ENCODE measurements around the gene TMEM258.

Gene TMEM258

DNA sequence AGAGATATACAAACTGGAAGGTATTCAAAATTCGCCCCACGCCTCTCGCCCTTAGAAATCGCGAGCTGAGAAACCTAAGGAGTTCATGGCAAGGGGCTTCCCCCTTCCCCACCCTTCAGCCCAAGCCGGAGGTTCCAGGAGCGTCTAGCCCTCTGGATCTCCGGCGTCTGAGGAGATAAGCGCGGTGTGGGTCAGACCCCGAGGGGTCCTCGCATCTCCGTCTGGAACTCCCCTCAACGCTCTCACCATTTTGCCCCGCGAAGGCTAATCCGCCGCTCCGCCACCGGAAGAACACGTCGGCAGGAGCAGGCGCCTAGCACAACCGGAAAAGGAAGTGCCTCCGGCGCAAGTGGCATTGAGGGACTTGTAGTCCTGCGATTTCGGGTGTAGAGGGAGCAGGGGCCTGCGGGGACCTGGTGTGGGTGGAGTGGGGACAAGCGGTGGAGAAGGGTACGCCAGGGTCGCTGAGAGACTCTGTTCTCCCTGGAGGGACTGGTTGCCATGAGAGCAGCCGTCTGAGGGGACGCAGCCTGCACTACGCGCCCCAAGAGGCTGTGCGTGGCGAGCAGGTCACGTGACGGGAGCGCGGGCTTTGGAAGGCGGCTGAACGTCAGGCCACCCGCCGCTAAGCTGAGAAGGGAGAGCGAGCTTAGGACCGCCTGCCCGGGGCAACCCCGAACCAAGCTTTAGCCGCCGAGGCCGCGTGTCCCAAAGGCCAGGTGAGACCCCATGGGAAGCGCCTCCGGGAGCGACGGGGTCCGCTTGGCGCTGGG lies at the start of gene TMEM258, which contains the start of gene FEN1:
Gene TMEM258 (minus strand): TSS at position 290 of the 773 bp plus-strand sequence. CDS start 41 bp downstream, at position 249.
Gene FEN1 (plus strand): TSS at position 602 of the 773 bp plus-strand sequence. CDS start 2,451 bp downstream, outside the sequence.
- DNase-seq, result peak; percentile 83 to 84

DNA sequence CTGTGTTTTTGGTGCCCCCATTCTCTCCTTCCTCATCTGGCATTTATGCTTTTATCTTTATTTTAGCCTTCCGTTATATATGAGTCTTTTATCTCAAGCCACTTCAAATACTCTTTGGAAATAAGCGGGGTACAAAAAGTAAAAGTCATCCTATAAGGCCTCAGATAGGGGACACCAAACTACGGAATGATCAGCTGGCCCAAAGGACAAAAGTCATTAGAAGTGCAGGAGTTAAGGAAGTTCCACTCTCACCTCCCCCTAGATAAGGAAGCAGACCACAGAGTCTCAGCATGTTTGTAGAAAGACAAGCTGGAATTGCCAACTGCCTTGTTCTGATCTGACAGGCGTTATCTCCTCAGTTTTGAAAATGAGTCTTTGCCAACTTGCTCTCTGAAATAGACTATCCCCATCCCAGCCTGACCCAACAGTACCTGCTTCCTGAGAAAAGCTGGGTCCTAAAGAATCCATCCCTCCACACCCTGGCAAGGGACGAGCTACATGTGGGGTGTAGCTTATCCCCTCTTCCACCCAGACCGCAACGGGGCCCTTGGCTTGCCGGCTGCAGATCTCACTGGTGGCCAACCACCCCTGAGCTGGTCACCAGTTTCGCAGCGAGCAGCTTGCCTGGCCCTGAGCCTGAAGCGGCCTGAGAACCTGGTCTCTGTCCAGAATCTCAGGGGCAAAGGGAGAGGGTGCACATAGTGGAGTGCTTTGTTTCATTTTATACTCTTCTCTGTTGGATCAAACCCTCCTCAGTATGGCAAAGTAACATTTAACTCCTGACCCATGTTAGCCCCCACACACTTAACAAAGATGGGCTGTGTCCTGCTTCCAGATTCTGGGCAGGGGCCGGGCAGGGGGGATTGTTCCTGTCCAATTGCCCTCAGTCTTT lies 49.5 kb upstream of the TMEM258 start:
- no peak for DNase-seq

DNA sequence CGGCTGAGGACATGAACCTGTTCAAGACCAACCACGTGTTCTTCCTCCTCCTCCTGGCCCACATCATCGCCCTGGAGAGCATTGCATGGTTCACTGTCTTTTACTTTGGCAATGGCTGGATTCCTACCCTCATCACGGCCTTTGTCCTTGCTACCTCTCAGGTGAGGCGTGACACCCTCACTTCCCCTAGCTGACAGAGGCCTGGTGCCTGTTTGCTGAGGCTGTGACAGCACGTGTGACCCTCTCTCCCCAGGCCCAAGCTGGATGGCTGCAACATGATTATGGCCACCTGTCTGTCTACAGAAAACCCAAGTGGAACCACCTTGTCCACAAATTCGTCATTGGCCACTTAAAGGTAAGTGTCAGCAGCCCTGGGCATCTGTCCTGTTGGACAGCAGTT lies 48.0 kb upstream of the TMEM258 start:
- DNase-seq, result no peak

DNA sequence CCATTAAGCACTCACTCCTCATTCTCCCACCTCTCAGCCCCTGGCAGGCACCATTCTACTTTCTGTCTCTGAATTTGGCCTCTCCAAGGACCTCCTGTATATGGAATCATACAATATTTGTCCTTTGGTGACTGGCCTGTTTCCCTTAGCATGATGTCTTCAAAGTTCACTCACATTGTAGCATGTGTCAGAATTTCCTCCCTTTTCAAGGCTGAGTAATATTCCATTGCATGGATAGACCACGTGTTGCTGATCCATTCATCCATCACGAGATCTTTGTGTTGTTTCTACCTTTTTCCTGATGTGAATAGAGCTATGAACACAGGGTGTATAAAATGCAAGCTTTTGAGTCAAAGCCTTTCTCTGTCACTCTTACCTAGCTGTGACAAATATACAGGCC lies 47.3 kb upstream of the TMEM258 start:
- no peak for DNase-seq

DNA sequence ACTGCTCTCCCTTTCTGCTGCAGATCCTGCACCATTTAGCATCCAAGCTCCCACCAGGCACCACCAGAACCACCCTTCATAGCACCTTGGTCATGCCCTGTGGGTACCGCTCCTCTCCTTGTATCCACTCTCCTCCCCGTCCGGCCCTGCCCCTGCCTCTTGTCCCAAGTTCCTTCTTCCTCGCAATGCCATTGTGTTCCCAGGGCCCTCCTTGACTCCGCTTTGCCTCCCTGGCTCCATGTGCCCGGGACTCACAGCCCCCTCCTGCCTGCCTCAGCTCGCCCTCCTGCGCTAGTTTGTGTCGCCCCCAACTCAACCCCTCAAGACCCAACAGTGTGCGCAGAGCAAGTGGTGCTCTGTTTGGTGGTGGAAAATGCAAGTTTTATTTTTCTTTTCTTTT lies 46.5 kb upstream of the TMEM258 start:
- no peak for DNase-seq

DNA sequence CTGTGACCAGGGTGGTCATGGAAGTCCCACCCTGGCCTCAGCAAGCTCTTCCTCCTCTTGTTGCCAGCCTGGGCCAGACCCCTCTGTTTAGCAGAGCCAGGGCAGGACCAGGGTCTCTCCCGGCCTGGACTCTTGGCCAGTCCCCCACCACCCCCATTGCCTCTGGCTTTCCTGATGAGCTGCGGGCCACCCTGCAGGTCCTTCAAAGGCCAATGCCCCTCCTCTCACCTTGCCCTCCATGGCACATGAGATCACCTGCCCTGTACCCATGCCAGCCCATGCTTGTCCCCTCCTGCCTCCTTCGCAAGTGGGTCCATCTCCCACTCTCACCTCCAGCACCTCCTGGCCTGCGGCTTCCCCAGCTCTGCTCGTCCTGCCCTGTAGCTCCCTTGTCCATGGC lies 46.1 kb upstream of the TMEM258 start:
- no peak for DNase-seq

DNA sequence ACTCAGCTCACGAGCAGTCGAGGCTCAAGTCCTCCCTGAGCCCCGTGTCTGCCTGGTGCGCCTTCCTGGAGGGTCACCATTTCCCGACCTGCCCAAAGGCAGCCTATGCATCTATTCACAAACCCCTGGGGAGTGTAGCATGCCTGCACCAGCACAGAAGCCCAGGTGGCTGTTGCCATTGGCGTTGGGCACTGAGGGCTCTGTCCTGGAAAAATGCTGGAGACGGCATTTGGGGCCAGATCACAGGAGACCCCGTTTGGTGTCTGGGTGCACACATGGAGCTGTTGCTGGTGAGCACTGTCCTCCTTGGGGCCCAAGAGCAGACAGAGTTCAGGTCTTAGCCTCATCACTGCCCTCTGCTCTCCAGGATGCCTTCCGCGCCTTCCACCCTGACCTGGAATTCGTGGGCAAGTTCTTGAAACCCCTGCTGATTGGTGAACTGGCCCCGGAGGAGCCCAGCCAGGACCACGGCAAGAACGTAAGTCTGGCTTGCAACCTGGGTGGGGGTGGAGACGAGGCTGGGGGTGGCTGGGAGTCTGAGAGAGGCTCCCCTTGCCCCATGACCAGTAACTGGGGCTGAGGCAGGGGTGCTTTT lies 45.1 kb upstream of the TMEM258 start:
- no peak for DNase-seq

DNA sequence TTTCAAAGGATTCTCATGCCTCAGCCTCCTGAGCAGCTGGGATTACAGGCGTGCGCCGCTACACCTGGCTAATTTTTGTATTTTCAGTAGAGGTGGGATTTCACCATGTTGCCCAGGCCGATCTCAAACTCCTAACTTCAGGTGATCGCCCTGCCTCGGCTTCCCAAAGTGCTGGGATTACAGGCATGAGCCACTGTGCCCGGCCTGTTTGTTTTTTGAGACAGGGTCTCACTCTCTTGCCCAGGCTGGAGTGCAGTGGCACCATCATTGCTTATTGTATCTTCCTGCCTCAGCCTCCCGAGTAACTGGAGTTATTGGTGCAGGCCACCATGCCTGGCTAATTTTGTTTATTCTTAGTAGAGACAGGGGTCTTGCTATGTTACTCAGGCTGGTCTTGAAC lies 43.8 kb upstream of the TMEM258 start:
- no peak for DNase-seq

DNA sequence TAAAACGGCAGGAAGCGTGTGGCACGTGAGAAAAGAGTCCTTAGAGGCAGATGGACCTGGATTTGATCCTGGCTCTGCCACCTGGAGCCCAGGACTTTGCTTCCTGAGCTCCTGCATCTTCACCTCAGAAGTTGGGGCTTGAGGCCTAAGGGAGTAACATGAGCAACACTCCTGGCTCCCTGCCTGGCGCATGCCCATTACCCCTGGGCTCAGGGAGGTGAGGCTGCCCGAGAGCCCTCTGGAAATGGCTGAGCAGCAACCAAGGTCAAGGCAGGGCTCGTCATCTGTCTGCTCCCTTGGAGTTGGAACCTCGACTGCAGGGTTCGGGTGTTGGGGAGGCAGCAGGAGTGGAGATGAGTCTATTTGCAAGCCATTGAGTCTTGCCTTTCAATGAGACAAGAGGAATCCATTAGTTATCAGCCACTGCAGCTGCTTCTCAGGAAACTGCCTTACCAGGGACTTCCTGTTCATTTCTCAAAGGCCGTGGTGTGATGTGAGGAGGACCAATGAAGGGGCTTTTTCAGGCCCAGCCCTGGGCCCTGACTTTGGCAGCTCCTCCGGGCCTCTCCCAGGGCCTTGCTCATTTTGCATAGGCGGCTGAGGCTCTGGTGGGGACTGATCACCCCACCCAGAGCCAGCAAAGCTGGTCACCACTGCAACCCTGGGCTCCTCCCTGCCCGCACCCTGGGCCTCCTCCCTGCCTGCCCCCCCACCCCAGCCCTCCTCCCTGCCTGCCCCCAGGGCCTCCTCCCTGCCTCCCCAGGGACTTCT lies 42.1 kb upstream of the TMEM258 start:
- DNase-seq, result peak; percentile 81 to 90

DNA sequence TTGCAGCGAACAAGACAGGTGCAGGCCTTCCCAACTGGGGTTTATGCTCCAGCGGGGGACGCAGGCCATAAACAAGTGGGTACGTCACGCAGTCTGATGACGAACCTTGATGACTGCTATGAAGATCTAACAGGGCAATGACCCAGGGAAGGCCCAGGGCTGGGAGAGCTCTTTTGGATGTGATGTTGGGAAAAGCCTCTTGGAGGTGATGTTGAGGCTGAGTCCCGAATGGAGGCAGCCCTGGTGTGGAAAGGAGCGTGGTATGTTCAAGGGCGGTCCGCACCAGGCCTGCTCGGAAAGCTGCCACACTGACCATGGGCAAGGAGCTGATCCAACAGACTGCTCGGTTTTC lies 41.5 kb upstream of the TMEM258 start:
- DNase-seq, result no peak

DNA sequence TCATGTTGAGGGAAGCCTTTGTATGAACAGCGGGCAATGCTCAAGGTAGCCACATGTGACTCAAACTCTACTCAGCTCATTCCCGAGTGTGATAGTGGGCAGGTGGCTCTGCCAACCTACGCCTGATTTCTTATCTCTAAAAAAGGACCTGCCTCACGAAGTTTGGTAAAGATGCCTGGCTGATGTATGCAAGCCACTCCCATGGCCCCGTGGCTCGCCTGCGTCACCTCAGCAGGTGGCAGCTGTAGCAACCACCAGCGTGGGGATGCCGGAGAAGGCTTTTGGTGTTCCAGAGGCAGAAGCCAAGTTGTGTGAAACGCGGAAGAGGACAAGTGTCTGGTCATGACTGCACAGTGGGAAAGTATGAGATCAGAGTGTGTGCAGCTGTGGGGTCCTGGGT lies 41.1 kb upstream of the TMEM258 start:
- no peak for DNase-seq

DNA sequence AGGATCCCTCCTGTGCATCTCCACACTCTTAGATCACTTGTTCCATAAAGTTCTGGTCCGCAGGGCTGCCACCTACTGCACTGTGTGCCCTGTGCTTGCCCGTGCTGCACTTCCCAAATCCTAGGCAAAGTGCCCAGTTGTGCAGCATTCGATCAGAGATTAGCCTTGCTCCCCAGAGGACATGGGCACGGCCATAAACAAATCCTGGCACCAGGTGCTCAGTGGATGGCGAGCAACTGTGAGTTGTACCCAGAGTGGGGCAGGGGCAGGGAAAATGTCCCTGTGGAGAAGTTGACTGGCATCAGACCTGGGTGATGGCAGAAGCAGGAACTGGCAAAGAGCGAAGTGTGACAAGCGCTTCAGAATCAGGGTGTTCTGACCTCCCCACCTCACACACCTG lies 40.4 kb upstream of the TMEM258 start:
- DNase-seq, result no peak

DNA sequence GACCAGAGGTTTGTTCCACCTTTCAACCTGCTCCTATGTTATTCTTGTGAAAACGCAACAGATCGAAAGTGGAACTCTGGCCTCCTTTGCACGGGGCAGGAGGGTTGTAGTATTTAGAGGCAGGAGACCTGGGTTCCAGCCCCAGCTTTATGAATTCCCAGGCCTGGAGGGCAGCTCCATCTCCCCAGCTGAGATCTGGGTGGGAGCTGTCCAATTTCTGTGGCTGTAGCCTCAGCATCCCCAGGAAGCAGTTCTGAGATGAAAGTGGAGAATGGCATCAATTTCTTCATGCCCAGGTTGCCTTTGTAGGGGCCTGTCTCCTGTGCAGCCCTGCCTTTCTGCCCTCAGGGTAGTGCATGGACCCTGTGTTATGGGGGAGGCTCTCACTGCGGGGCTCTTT lies 39.8 kb upstream of the TMEM258 start:
- DNase-seq, result no peak

DNA sequence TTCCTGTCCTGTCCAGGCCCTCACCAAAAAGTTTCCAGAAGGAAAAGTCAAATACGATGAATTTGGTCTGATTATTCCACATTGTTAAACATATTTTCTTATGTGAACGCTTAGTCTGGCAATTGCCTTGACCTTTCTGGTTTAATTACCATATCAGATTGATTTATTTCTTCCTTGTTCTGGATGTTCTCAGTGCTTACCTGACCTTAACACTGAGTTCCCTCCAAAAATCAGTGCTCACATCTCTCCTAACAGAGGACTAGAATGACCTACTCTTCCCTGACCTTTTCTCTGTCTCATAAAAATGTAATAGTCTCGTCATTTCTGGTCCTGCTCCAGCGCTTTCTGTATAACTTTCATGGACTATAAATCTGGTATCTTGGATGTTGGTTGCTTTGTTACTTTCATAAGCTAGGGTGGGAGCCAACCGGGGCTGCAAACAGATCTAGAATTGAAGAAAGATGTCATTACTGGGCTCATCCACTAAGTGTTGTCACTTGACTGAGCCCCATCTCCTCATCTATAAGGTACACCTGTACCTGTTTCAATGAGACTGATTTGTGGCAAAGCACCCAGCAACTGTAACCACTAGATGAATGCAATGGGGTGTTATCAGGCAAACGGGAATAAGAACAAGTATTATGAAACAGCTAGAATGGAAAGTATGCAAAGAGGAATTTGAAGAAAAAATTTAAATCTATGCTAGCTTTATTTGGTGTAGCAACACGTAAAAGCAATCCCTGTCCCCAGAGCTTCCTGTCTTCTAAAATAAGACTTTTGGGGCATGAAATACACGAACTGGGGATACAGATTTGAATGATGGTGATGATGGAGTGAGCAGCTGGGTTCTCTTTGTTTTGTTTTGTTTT lies 38.1 kb upstream of the TMEM258 start:
- DNase-seq, result peak in 1 of 2 donors; percentile 3

DNA sequence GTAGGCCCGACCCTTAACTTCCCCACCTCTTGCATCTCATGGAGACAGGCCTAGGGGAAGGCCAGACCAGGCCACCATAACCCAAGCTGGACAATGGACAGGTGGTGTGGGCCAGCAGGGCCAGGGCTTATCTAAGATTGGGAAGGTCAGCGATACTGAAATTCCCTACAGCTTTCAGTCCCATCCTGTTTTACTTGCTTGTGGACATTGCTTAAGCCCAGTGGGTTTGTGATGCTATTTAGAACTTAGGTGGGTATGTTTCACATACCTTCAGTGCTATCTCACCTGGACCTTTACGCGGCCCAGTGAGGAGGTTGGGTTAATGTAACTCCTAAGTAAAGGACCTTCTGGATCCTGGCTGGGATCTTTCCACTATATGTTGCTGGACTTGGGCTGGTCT lies 37.4 kb upstream of the TMEM258 start:
- no peak for DNase-seq

DNA sequence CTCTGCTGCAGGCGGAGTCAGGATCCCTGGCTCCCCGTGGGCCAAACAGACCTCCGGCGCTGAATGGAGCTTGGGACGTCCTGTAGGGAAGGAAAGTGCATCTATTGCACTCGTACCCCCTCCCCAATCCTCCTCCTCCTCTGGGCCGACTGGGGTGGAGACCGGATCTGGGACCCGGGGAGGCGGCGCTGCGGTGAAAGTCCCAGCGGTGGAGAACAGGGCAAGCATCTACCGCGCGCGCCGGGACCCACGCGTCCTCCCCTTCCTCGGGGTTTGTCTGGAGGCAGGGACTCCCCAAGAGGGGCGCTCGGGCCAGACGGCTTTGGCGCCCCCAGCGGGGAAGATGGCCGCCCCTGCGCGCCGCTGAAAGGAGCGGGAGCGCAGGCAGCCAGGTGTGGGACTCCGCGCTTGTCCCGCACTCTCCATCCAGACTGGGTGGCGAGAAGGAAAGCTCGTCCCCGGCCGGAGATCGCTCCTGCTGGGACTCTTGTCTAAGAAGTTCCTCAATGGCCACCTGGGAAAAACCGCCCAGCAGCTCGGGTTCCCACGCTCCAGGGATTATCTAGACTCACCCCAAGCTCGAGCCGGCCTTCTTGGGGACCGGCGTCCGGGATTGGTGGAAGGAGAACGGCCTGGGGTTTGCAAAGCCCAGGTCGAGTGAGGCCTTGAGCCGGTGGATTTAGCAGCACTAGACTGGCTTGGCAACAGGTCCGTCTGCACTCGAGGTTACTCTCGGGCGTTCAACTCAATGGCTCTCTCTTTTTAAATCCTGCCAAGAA lies 36.4 kb upstream of the TMEM258 start:
- DNase-seq, result peak; percentile 12 to 36

DNA sequence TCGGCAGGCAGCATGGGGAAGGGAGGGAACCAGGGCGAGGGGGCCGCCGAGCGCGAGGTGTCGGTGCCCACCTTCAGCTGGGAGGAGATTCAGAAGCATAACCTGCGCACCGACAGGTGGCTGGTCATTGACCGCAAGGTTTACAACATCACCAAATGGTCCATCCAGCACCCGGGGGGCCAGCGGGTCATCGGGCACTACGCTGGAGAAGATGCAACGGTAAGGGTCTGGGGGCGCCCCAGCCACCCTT lies 35.9 kb upstream of the TMEM258 start:
- DNase-seq, result no peak

DNA sequence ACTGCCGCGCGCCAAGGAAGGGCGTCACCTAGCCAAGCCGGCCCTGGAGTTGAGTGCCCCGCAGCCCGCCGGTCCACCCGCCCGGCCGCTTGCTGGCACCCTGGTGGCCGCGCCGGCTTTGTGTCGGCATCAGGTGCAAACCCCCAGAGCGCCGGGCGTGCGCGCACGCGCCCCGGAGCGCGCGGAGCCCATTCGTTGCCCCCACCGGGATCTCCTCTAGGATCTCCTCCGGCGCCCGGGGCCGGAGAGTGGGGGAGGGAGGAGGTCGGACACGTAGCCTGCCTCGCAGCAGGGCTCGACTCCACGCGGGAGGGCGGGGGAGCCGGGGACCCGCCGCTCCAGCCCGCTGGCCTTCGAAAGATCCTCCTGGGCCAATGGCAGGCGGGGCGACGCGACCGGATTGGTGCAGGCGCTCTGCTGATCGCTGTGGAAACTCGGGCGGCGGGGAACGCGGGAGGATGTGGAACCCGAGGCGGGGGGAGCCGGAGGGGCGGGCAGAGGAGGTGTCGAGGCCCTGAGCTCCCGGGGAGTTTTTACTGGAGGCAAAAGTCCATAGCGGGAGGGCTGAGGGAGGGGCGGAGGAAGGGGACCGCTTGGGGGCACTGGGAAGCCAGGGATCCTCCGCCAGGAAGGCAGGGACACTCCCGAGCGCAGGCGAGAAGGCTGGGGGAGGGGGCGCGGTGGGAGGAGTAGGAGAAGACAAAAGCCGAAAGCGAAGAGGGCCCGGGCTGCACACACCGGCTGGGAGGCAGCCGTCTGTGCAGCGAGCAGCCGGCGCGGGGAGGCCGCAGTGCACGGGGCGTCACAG lies 35.4 kb upstream of the TMEM258 start, which contains the start of gene FADS2:
Gene FADS2 (plus strand): TSS at position 730 of the 808 bp plus-strand sequence. CDS start 91 bp downstream, outside the sequence.
- peak; percentile 91 to 97 for DNase-seq

DNA sequence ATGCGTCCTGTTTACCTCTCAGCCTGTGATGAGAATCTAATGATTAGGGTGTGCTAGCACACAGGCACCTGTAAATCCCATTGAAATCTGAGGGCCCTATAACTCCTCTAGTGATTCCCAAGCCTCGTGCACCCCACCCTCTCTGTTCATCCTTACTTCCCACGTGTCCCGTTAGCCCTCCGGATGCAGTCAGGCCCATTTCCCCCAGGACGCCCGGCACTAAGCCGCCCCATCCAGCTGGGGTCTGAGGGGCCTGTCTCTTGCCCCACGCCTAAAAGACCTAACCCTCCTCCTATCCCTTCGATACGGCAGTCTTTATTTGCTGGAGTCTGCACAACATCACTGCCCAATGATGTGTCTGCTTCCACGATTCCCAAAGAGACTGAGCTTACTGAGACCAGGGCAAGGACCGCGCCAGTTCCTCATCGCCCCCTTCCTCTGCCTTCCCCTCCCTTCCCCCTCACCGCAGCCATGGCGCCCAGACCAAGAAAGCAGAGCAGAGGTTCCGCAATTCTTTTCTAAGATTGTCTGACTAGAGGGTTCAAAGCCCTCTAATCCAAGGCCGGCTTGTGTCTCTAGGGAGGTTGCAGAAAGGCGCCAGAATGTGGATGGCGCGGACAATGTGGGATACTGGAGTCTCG lies 34.7 kb upstream of the TMEM258 start:
- DNase-seq, result peak; percentile 58 to 62

DNA sequence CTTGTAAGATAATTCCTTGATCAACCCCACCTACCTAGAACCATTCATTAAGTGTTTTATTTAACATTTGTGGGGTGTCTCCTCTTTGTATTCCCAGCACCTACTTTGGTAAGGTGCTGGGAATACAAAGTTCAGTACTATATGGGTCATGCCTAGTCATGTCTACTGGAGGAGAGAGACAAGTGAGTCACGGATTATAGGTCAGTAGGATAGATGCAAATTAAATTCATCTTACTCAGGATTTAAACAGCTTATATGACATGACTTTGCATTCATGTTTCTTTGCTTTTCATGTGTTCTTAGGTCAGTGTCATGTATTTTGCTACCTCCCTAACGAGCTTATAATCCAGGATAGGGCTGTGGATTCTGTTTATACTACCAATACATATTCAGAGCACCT lies 27.8 kb upstream of the TMEM258 start:
- no peak for DNase-seq

All from inflammatory macrophage treated with lipopolysaccharide for 1 hour (primary cell).